GM19351 (cell line): ENCODE measurements around the gene ANTXRL.
"Not testable (repeated sequence)": the region's sequence is repeated elsewhere in the genome, so short reads cannot be mapped to it uniquely, and the experiment has no call there.

Source experiments
- ATAC-seq: cut with Tn5 transposase; IDR thresholded peaks from one replicate; pipeline ENCODE4 v1.9.1; 2021; ENCODE audit warnings: mild to moderate bottlenecking, moderate library complexity; ENCODE audit not compliant: unreplicated experiment

The ANTXRL gene

DNA sequence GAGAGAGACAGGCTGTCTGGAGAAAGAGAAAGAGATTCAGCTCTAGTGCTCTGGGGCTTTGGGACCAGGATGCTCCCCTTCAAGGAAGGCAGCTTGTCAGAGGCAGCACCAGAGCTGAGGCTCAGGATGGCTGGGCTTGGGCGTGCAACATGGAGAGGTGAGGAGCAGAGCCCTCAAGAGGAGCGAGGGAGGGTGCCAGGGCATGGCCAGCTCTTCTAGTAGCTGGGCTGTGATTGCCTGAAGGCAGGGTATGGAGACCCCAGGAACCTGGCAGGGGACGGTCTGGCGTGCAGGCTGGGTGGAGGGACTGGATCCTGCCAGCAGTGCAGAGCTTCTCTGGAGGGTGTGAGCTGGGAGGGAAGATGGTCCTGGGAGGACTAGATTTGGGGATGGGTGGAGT is 40.2 kb downstream of the ANTXRL start:
- no peak for ATAC-seq

- ATAC-seq: no peak
Observed at GRCh38 chr10:46327685-46328084, 40.9 kb downstream of the ANTXRL start.

DNA sequence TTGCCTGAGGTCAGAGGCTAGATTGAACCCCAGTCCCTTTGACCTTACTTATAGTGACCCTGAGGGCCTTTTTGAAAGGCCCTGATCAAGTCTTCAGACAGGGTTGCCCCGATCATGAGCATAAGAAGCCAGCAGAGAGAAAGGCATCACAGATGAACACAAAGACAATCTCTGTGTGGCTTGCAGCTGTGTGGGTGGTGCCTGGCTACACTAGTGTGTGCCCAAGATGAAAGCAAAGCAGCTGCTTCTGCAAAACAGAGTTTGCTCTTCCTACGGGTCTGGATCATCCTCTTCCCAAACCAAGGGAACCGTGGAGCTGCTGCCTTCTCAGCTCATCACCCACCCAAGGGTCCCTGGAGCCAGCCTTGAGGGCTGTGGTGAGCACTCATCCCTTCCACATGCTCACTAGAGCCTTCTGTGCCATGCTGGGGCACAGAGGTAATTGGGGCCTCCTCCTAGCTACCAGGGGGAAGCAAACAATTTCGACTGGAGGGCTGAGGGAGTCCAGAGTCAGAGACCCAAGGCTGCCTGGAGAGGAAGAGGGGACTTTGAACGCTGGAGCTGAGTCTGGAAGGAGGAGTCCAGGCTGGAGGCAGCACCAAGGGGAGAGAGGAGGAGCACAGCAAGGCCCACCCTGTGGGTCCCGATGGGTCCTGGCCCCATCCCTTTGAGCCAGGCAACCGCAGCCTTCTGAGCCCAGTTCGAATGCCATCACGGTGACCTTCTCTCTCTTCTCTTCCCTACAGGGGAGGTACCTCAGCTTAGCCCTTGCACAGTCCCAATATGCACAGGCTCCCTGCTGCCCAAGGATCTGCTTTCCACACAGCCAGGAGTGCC is 42.3 kb downstream of the ANTXRL start:
- no peak for ATAC-seq

GRCh38 chr10:46329690-46330016 is 42.9 kb downstream of the ANTXRL start:
- ATAC-seq: no peak

GRCh38 chr10:46330894-46331293 is 44.1 kb downstream of the ANTXRL start:
- no peak for ATAC-seq

- not testable (repeated sequence) for ATAC-seq
Observed at GRCh38 chr10:46365484-46365883, 78.7 kb downstream of the ANTXRL start.

DNA sequence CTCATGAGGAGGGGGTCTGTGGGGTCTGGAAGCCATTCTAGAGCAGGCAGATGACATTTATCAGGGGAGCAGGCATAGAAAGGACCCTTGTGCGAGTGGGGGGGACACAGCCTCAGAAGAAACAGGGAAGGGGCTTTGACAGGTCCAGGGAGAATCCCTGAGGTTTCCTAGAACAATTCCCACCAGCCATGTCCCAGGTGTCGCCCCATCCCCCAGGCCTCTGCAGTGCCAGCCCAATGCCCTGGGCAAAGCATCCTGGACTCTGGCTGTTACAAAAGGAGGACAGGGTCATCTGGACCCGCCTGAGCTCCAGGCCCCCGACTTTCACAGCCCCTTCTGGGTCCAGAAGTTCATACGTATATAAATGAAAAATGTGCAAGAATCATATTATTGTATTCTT is 80.4 kb downstream of the ANTXRL start:
- ATAC-seq: not testable (repeated sequence)

DNA sequence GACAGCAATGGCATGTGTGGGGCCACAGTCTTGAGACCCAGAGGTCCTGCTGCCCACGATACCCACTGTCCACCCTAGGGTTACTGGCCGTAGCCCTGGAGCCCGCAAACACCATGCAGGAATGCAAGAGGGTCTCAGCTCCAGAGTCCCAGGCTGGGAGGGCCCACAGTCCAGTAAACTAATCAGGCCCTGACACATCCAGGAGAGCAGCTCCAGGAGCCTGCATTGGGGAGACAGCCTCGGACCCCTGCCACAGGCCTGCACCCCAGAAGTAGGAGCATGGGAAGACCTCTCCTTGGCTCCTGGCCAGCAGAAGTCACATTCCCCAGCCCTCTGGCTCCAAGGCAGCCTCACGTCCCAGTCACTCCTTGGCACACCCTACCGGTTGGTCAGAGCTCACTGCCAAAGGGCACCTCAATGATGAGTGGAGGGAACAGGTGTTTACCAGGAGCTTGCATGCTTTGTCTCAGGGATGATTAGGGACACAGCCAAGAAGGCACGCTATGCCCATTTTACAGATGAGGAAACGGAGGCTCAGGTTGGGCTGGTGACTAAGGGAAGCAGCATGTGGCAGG is 81.0 kb downstream of the ANTXRL start:
- ATAC-seq: not testable (repeated sequence)

DNA sequence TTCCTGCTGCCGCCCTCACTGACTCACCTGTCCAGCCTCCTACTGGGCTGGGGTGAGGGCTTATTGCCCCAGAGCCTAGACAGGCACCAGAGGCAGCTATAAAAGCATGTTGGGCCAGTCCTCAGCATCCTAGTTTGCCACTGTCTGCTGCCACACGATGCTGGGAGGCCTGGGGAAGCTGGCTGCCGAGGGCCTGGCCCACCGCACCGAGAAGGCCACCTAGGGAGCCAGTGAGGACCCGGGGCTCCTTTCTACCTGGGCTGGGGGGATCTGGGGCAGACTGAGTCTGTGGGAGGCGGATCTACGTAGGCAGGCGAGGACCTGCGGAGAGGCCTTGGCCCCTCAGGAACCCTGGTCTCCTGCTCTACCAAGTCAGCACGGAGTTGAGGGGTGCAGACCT is 82.2 kb downstream of the ANTXRL start:
- not testable (repeated sequence) for ATAC-seq

GRCh38 chr10:46374410-46374809 is 87.6 kb downstream of the ANTXRL start:
- ATAC-seq: not testable (repeated sequence)

GRCh38 chr10:46375406-46375805 is 88.6 kb downstream of the ANTXRL start, which contains the start of gene ANXA8L1:
ANXA8L1 (plus strand) TSS chr10:46375776; CDS start chr10:46375852, 76 bp downstream.
- ATAC-seq: not testable (repeated sequence)

- not testable (repeated sequence) for ATAC-seq
Observed at GRCh38 chr10:46377022-46377421, 90.2 kb downstream of the ANTXRL start.

- ATAC-seq: not testable (repeated sequence)
Observed at GRCh38 chr10:46377651-46378050, 90.9 kb downstream of the ANTXRL start.

DNA sequence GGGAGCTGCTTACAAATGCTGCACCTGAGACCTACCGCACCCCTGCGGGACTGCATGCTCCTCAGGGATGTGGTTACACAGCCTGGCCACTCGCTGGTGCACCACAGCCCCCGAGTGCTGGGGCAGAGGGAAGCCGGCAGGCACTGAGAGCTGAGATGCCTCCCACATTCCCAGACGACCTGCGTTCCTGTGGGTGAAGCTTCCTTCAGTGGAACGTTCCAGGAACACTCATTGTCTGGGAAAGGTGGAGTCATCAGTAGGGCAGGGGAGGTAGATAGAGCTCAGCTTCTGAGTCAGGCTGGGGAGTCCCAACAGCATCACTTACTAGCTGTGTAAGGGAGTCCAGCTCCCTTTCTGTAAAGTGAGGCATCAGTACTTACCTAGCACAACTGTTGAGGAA is 91.3 kb downstream of the ANTXRL start:
- ATAC-seq: not testable (repeated sequence)

DNA sequence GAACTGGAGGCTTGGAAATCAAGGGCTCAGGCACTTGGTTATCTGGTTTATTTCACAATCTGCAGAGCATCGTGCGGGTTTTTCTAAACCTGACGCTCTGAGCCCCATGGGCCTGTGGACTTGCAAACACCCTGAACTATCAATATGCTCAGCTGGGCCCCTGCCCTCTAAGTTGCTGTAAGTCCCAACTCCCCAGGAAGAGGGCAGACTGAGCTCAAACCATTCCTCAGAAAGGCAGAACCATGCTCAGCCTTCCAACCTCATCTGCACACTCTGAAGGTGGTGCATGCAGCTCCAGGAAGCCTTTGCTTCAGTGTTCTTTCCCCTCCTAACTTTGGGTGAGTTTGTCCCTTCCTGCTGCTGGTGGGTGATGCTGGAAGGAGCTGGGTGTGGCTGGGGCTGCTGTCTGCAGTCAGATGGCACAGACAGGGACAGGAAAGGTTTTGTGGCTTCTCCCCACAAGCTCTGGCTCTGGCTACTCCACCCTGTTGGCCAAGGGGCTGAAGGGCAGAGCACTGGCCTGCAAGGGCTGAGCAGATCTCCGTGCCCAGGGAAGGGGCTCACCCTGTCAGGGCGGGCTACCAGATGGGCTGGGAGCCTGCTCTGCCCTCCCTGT is 92.5 kb downstream of the ANTXRL start:
- ATAC-seq: not testable (repeated sequence)
